ENCODE data around the gene SFRP2. TPM values are rescaled to one million over a fixed set of nuclear protein-coding genes. Genes with fewer than 3 reads are reported as not detected.

The SFRP2 gene
- total RNA-seq, 1 experiment from 2014 or later, result 0.29 TPM

- no peak for DNase-seq (ENCODE audit: low spot score)
Measured at GRCh38 chr4:153798420-153798819, 9.5 kb upstream of the SFRP2 start.

GRCh38 chr4:153794006-153794405 is 5.1 kb upstream of the SFRP2 start:
- DNase-seq (ENCODE audit: low spot score), result no peak

GRCh38 chr4:153792618-153793247 is 3.9 kb upstream of the SFRP2 start:
- DNase-seq (ENCODE audit: low spot score), result no peak

- no peak for DNase-seq (ENCODE audit: low spot score)
Measured at GRCh38 chr4:153791746-153792617, 3.1 kb upstream of the SFRP2 start.

- DNase-seq (ENCODE audit: low spot score), result no peak
Measured at GRCh38 chr4:153790962-153791551, 2.2 kb upstream of the SFRP2 start.

GRCh38 chr4:153790500-153790865 is 1.6 kb upstream of the SFRP2 start:
- no peak for DNase-seq (ENCODE audit: low spot score)

GRCh38 chr4:153789741-153790499 is 1.0 kb upstream of the SFRP2 start:
- no peak for DNase-seq (ENCODE audit: low spot score)

GRCh38 chr4:153788051-153788412 is 851 bp downstream of the SFRP2 start:
- no peak for DNase-seq (ENCODE audit: low spot score)

- no peak for DNase-seq (ENCODE audit: low spot score)
Measured at GRCh38 chr4:153787575-153787974, 1.3 kb downstream of the SFRP2 start.

GRCh38 chr4:153787061-153787560 is 1.8 kb downstream of the SFRP2 start:
- DNase-seq (ENCODE audit: low spot score), result no peak

- DNase-seq (ENCODE audit: low spot score), result peak; percentile 63
Measured at GRCh38 chr4:153785910-153786721, 2.8 kb downstream of the SFRP2 start.

- DNase-seq (ENCODE audit: low spot score), result no peak
Measured at GRCh38 chr4:153784166-153784699, 4.7 kb downstream of the SFRP2 start.

- DNase-seq (ENCODE audit: low spot score), result peak; percentile 39
Measured at GRCh38 chr4:153782581-153782980, 6.3 kb downstream of the SFRP2 start.

- peak; percentile 80 for DNase-seq (ENCODE audit: low spot score)
Measured at GRCh38 chr4:153781717-153782416, 7.0 kb downstream of the SFRP2 start.

- no peak for DNase-seq (ENCODE audit: low spot score)
Measured at GRCh38 chr4:153781280-153781679, 7.6 kb downstream of the SFRP2 start.

- no peak for DNase-seq (ENCODE audit: low spot score)
Measured at GRCh38 chr4:153780876-153781275, 8.0 kb downstream of the SFRP2 start.

GRCh38 chr4:153780221-153780620 is 8.7 kb downstream of the SFRP2 start:
- no peak for DNase-seq (ENCODE audit: low spot score)

- no peak for DNase-seq (ENCODE audit: low spot score)
Measured at GRCh38 chr4:153778383-153778782, 10.5 kb downstream of the SFRP2 start.

GRCh38 chr4:153777421-153777820 is 11.5 kb downstream of the SFRP2 start:
- DNase-seq (ENCODE audit: low spot score), result no peak

GRCh38 chr4:153776601-153777000 is 12.3 kb downstream of the SFRP2 start:
- no peak for DNase-seq (ENCODE audit: low spot score)
